ENCODE results near the gene RNF169.

- no peak for TF ChIP-seq POLR2AphosphoS5 (IDR thresholded peaks at IDR 0.05; ENCODE audit: low read depth, low read length)
- TF ChIP-seq POLR2A (IDR thresholded peaks at IDR 0.05; ENCODE audit: low read depth, low read length), result no peak
These were observed 22.5 kb downstream of the RNF169 start for GRCh38 chr11:74771139-74771538.
